ENCODE data around the gene CPNE5. TPM values are rescaled to one million over a fixed set of nuclear protein-coding genes. Genes with fewer than 3 reads are reported as not detected.

The CPNE5 gene
- total RNA-seq, 4 donors from 2014 or later: 1.1 to 4.6 (median 2.9) TPM

DNA sequence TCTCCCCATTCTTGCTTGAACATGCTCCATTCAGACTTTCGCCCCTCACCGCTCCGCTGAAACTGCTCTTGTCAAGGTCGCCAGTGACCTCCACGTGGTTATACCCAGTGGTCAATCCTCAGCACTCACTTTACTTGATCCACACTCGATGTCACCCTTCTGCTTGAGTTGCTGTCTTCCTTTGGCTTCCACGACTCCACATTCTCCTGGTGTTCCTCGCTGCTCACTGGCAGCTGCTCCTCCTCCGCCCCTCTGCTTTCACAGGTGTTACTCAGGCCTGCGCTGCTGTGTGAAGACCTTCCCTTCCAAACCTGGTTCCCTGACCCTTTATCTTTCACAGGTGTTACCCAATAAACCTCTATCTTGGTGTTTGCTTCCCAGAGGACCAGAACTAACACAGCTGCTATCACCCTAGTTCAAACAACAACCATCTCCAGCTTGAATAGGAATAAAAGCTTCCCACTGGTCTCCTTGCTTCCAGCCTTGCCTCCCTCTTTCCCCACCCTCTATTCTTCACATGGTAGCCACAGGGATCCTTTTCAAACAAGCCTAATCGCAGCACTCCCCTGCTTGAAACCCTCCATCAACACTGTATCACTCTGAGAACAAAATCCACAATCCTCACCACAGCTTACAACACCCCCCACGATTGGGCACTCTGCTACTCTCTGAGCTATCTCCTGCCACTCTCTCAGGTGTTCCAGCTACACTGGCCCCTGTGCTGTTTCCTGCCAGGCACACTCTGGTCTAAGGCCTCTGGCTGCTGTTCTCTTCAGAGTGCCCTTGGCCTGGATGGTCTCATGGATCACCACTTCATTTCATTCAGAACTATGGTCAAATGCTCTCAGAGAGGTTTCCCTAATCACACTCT is 24.7 kb upstream of the CPNE5 start:
- WGBS, 2 donors: 83 to 85% methylated on average over 12 of the region's 12 CpGs
- Histone ChIP-seq H3K9me3 (no peaks in the 10 kb centered on the region), H3K27ac (no peak overlapping the region), H3K27me3 (no peaks in the 10 kb centered on the region), H3K4me3 (replicated peaks in 1 of 3) (no peak overlapping the region), H3K36me3 (no peaks in the 10 kb centered on the region), H3K4me1 (peaks cover 21 to 52% of the 10 kb centered on the region in 2 donors)
- DNase-seq: no peak
- TF ChIP-seq POLR2A (IDR thresholded peaks at IDR 0.05): no peak
- TF ChIP-seq, protein P1, sequence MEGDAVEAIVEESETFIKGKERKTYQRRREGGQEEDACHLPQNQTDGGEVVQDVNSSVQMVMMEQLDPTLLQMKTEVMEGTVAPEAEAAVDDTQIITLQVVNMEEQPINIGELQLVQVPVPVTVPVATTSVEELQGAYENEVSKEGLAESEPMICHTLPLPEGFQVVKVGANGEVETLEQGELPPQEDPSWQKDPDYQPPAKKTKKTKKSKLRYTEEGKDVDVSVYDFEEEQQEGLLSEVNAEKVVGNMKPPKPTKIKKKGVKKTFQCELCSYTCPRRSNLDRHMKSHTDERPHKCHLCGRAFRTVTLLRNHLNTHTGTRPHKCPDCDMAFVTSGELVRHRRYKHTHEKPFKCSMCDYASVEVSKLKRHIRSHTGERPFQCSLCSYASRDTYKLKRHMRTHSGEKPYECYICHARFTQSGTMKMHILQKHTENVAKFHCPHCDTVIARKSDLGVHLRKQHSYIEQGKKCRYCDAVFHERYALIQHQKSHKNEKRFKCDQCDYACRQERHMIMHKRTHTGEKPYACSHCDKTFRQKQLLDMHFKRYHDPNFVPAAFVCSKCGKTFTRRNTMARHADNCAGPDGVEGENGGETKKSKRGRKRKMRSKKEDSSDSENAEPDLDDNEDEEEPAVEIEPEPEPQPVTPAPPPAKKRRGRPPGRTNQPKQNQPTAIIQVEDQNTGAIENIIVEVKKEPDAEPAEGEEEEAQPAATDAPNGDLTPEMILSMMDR (IDR thresholded peaks at IDR 0.05): no peak
- intact Hi-C loops (cut with DNase I): no loop called here

DNA sequence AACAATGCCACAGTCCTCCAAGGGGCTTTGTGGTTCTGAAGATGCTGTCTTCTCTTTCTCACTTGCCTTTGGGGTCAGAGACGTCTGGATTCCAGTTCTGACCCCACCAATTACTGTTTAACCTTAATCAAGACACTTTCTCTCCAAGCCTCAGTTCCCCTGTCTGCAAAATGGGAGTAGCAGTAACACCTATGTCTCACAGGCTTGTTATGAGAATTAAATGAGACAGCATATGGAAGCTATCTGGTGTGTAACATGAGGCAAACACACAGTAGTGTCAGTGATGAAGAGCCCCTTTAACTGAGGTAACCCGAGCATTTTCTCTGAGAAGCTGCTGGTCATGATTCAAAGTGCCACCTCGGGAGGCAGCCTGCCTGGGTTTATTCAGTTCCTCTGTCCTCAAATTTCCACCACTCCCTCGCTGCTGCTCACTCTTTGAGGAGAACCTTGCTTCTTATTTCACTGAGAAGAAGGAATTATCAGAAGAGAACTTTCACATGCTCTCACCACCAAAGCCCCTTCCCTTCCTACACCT is 23.7 kb upstream of the CPNE5 start:
- TF ChIP-seq, protein P1 (IDR thresholded peaks at IDR 0.05): no peak
- no peak for TF ChIP-seq POLR2A (IDR thresholded peaks at IDR 0.05)
- Histone ChIP-seq H3K27ac (no peak overlapping the region), H3K9me3 (no peaks in the 10 kb centered on the region), H3K4me3 (replicated peaks in 1 of 3) (no peak overlapping the region), H3K4me1 (peaks cover 13 to 47% of the 10 kb centered on the region in 2 donors), H3K27me3 (no peaks in the 10 kb centered on the region), H3K36me3 (no peaks in the 10 kb centered on the region)
- intact Hi-C loops (cut with DNase I): no loop called here
- DNase-seq: no peak
- WGBS, 2 donors: 89 to 93% methylated on average over 4 of the region's 4 CpGs

DNA sequence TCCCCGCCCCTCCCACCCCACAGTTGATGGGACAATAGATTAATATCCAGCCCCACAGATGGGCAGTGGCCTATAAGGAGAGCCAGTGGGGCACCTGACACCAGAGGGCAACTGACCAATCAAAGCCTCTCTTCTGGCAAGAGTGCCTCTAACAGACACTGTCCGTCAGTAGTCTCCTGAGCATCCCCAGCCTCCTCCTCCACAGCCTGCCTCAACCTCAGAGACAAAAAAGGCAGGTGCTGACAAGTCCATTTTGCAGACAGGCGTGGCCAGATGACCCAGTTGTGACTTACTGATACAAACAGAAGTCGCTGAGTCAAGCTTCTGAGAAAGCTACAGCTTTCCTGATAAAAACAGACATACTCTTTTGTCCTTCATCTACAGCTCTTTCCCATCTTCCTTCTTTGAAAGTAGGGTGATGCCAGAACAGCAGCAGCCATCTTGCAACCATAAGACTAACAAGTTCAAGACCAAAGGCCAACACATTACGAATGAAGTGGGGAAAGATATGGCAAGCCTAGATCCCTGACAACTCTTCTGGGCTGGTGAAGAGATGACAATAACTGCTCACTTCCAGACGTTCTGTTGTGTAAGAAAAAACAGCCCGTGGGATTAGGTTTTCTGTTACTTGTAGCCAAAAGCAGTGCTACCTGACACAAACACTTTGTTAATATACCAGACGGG is 23.1 kb upstream of the CPNE5 start:
- no peak for DNase-seq
- no peak for TF ChIP-seq POLR2A (IDR thresholded peaks at IDR 0.05)
- TF ChIP-seq, protein P1 (IDR thresholded peaks at IDR 0.05): no peak
- no peak overlapping the region for H3K4me3 ChIP-seq (replicated peaks in 1 of 3)
- H3K27ac ChIP-seq: no peak overlapping the region
- H3K27me3 ChIP-seq: no peaks in the 10 kb centered on the region
- H3K4me1 ChIP-seq: peaks cover 6 to 41% of the 10 kb centered on the region in 2 donors
- no peaks in the 10 kb centered on the region for H3K36me3 ChIP-seq
- 93% methylated on average over 7 to 8 of the region's 8 CpGs for WGBS, 2 donors
- intact Hi-C loops (cut with DNase I): no loop called here
- no peaks in the 10 kb centered on the region for H3K9me3 ChIP-seq

DNA sequence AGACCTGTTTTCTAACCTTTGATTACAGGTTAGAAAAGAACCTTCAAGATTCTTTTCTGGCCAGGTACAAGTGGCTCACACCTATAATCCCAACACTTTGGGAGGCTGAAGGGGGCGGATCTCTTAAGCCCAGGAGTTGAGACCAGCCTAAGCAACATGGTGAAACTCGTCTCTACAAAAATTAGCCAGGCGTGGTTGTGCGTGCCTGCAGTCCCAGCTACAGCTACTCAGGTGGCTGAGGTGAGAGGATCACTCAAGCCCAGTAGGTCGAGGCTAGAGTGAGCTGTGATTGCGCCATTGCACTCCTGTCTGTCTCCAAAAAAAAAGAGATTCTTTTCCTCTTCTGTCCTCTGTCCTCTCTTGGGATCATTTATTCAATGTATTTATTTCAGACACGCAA is 20.9 kb upstream of the CPNE5 start:
- no peaks in the 10 kb centered on the region for H3K9me3 ChIP-seq
- no peak overlapping the region for H3K4me3 ChIP-seq (replicated peaks in 1 of 3)
- no peak overlapping the region for H3K27ac ChIP-seq
- WGBS, 2 donors: 48 to 73% methylated on average over 7 of the region's 7 CpGs
- H3K27me3 ChIP-seq: no peaks in the 10 kb centered on the region
- no peak for TF ChIP-seq POLR2A (IDR thresholded peaks at IDR 0.05)
- TF ChIP-seq, protein P1 (IDR thresholded peaks at IDR 0.05): no peak
- peaks cover 0 to 4% of the 10 kb centered on the region in 2 donors for H3K36me3 ChIP-seq
- intact Hi-C loops (cut with DNase I): no loop called here
- peak; percentile 69 to 75 for DNase-seq
- H3K4me1 ChIP-seq: peaks cover 15 to 36% of the 10 kb centered on the region in 2 donors

Data from thyroid gland (tissue), 4 donors.